ENCODE measurements around the gene SCO2.

Gene SCO2, protein sequence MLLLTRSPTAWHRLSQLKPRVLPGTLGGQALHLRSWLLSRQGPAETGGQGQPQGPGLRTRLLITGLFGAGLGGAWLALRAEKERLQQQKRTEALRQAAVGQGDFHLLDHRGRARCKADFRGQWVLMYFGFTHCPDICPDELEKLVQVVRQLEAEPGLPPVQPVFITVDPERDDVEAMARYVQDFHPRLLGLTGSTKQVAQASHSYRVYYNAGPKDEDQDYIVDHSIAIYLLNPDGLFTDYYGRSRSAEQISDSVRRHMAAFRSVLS

DNA sequence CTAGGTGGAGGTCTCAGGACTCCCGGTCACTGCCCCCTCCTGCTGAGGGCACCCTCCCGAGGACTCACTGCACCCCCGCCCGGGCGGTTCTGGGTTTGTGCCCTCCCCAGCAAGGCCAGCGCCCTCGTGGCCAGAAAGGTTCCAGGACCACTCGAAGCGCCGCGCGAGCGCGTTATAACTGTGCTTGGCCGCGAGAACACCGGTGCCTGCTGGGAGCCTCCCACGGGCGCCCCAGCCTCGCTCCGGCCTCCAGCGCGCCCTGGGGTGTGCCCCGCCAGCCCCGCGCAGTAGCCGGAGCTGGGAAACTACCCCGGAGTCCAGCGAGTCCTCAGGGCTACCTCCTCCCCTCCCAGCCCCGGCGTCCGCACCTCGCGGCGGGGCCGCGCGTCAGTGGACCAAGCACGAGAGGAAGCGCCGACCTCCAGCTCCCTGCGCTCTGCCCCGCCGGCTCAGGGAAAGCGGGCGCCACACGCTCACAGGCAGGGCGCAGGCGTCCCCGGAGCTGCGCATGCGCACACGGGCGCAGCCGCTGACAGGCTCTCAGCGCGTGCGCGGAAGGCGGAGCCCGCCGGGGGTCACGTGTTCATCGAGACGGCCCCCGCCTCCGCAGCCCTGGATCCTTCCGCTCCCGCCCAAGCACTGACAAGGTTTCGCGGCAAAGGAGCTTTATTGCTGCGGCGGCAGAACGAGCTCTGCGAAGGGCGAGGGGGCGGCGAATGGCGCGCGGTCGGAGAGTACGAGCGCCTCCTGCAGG, at the start of gene SCO2:
Gene SCO2 (minus strand): TSS at position 495 of the 754 bp plus-strand sequence. CDS start 1,187 bp downstream, outside the sequence.
- peak; percentile 98 for DNase-seq

DNA sequence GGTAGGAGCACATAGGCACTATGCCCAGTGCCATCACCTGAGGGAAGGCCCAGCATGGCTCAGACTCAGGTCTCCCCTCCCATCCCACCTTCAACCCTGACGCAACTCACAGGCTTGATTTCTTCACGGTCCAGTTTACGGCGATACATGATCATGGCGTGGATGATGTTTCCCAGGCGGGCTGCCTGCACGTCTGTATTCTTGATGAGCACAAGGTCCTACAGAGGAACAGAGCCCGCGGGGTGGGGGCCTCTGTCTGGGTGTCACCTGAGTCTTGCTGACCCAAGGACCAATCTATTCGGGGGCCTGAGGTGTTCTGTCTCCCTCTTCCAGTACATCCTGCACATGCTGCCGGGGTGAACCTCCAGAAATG, 49.0 kb upstream of the SCO2 start:
- no peak for DNase-seq

DNA sequence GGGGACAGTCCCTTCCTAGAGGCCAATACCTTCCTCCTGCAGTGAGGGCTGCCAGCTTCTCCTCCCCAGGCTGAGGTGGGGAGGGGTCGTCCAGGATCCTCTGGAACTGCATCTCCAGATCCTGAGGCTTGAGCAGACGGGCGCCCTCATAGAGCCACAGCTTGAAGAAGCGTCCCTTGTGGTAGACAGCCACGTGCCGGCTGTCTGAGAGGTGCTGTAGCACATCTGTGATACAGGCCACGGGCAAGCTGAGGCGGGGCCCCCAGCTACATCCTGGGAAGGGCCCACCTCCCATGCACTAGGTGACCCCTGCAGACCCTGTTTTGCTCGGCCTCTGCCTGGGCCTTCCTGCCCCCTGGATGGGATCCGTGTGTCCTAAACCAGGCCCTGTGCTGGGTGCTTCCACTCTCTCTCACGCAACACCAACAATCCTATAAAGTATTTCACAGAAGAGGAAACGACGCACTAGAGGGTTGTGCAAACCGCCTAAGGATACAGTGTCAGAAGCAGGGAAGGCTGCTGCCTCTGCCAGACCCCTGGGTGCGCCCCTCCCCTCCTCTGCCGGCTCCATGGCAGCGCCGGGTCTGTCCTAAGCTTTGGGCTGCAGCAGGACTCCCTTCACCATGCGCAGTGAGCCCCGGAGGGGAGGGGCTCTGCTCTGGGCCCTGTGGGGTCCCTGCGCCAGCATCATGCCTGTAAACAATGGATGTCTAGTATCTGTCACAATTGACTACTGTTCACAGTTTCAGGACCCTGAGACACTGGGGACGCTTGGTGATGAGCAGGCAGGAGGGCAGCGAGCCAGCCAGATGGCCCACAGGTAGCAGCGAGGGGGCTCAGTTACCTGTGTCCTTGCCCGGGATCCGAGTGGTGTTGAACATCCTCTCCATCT, 48.3 kb upstream of the SCO2 start:
- DNase-seq = no peak

DNA sequence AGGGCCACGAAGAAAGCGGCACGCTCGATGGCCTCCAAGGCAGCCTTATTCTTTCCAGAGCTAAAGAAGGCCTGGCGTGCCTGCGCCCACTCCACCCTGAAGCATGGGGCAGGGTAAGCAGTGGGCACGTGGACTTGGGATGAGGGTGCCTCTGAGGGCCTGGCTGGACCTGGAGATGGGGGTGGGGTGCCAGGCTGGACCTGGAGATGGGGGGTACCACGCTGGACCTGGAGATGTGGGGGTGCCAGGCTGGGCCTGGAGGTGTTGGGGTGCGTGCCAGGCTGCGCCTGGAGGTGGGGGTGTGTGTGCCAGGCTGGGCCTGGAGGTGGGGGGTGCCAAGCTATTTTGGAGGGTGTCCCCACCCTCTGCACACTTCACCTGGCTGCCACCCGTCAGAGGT, 47.6 kb upstream of the SCO2 start:
- peak; percentile 6 for DNase-seq

DNA sequence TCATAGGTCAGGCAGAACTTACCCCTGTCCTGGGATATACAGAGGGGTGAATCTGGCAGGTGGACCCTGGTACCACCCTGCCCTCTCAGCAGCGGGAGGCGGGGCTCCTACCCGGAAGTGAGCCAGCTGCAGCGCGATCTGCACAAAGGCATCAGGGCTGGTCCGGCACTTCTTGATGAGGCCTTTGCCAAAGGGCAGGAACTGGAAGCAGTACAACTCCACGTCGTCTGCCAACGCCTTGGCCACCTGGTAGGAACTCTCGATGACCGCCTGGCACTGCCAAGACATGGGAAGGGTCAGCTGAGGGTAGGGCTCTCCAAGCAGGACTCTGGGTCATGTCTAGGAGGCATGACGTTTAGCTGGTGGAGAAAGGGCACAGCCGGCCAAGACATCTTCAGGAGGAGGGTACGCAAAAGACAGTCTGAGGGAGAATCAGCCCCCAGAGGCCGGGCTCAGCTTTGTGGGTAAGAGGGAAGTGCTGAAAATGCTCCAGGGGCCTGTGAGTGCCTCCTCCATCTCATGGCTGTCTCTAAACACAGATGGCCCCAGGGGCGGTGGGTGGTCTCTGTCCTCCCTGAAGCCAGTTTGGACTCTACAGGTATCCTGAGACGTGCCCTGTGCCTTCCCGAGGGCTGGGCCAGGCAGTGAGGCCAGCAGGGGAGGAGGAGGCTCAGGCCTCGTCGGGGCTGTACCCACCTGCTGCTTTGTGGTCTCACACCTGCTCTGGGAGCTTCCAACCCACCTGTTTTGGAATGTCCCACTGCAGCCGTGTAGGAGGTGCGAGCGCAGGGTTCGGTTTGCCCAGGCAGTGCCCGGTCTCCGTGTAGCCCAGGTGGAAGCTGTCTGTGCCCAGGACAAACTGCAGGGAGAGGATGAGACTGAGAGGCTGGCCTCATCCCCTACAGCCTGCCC, 46.1 kb upstream of the SCO2 start:
- DNase-seq = peak; percentile 18

DNA sequence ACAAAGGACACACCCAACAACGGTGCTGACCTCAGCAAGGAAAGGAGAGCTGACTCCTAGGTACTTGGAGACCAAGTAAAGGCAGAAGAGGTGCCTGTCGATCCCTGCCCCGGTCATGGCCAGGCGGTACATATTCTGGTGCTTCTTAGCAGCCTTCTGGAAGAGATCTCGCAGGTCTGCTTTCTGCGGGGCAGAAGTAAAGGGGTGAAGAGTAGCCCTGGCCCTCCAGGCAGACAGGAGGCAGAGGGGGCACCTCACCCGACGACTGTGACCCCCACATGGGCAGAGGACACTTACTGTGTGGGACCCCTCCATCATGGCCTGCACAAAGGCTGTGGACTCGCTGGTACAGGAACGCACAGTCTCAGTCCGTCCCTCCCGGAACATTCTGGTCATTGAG, 45.5 kb upstream of the SCO2 start:
- peak; percentile 23 for DNase-seq

DNA sequence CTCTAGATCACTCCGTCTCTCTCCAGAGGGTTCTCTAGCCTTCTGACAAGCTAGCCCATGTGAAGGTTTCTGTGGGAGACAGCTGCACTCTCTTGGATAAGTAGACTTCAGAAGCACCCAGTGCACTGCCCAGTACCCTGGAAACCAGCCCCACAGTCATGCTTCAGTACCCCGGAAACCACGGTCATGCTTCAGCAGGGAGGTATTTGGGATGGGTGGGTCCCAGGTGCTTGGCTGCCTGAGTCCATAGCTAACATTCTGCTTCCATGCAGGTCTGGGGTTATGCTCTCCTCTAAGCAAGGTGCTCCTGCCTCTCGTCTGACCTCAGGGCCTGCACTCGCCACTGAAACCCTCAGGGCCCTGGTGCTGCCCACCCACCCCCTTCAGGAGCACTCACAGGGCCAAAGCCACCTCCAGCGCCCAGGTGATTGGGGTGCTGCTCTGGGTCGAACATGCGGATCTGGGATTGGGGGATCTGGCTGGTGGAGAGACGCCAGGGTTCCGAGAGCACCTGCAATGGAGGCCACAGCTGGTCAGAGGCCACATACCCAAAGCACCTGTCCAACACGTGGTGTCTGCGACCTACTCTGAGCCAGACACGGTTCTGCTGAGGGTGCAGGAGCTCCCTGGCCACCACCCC, 44.6 kb upstream of the SCO2 start:
- peak; percentile 26 for DNase-seq

DNA sequence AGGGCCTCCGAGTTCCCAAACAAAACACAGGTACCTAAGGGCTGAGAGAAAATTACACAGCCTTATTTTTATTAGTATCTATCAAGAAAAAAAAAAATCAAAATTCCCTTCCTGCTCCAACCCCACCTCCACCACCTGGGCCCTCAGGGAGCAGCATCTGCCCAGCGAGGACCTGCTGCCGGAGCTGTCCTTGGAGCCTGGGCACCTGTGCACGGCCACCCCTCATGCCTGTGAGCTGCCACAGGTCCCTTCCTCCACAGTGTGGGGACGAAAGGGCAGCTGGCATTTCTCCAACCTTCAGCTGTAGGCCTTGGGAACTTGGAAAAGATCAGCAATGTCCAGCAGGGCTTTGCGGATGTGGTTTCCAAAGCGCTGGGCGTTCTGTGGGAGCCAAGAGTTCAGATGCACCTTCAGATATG, 43.7 kb upstream of the SCO2 start:
- DNase-seq = peak; percentile 22

DNA sequence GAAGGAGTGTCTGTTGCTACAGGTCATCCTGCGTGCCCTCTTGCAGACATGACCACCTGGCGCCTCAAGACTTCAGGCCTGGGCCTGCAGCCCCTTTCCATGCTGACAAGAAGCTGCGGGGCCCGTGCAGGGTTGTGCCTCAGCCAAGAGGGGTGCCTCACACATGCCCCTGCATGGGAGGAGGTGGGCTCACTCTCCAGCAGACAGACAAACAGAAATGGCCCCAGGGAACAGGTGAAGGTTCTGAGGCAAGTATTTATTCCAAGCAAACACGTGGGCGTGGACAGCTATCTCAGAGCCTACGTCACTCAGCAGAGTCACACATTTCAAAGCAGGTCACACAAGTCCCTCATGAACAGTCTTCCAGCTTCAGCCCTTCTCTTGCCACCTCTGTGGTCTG, 43.2 kb upstream of the SCO2 start:
- no peak for DNase-seq

DNA sequence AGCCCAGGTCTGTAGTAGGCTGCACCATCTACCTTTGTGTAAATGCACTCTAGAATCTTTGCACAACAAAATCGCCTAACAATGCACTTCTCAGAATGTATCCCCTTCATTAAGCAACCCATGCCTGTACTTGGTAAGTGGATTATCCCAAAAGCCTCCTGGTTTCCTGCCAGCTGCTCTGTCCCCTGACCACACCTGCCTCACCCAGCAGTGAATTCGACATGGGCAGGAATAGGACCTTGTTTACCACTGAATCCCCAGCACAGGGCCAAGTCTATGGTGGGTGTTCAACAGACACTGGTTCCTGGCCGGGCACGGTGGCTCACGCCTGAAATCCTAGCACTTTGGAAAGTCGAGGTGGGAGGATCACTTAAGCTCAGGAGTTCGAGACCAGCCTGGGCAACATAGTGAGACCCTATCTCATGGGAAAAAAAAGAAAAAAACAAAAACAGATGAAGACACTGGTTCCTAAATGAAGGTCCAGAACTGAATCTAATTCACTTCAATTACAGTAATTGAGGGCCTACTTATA, 42.4 kb upstream of the SCO2 start:
- peak; percentile 25 for DNase-seq

DNA sequence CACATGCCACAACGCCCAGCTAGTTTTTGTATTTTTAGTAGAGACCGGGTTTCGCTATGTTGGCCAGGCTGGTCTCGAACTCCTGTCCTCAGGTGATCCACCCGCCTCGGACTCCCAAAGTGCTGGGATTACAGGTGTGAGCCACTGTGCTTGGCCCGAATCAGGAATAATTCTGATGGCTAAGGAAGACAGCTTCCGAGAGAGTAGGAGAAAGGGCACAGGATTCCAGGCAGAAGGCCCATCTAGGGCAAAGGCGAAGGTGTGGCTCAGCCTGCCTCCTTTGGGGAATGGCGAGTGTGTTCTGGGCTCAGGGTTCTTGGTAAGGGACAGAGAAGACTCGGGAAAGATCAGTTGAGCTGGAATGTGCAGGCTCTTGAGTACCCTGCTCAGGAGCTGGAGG, 38.9 kb upstream of the SCO2 start:
- DNase-seq = no peak

DNA sequence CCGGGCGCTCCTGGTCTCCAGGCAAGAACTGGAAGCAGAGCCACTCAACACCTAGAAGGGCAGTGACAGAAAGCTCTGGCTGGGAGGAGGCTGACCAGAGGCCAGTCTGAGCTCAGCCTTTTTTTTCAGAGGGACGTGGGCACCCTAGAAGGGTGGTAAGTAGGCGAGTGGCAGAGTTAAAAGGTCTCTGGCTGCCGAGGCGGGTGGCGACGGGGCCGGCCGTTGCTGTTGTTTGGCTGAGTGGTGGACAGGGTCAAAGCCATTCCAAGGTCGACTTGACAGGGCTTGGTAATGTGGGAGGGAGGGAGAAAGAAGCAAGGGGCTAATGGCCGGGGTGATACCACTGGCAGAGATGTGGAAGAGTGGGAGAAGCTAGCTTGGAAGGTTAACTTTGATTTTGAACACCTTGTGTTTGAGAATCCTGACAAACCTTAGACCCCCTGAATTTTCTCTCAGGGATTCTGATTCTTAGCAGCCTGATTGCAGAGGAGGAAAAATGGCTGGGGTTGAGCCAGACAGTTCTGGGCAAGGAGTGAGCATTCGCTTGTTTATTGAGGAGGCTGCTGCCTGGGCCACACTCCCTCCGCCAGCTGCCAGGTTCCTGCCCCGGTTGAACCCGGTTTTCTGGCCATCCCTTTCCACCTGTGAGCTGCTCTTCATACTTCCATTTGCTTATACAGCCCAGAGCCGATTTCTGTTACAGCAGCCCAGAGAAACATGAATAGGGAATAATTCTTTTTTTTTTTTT, 38.2 kb upstream of the SCO2 start:
- no peak for DNase-seq

DNA sequence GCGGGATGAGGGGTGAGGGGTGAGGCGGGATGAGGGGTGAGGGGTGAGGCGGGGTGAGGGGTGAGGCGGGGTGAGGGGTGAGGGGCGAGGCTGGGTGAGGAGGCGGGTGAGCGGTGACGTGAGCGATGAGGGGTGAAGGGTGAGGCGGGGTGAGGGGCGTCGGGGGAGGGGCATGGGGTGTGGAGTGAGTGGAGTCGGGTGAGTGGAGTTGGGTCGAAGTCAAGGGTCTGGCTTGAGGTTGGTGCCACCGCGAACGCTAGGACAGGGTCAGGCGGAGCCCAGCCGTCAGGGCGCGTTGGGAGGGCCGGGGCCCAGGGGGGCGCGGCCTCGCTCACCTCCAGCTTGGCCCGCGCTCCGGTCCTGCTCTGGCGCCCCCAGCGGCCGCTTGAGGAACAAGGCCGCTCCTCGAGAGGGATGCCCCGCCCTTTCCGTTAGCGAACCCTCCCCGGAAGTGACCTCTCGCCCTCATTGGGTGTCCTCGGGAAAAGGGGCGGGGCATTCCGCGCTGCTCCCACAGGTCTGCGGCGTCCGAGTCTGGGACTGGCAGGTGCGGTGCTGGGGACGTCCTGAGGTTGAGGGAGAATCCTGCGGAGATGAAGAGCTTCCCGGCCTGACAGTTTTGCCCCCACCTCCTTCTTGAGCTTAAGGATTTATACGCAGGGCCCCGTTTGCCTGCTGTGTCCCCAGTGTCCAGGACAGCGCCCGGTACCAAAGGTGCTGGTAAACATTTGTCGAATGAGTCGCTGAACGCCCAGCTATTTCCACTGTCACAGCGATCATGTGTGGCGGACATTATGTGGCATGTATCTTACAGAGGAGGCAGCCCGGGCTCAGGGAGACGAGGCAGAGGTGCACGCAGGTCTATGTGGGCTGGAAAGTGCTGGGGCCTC, 37.4 kb upstream of the SCO2 start, which contains the start of gene SYCE3:
Gene SYCE3 (minus strand): TSS at position 397 of the 890 bp plus-strand sequence. CDS start 6,514 bp downstream, outside the sequence.
- peak; percentile 99 for DNase-seq

DNA sequence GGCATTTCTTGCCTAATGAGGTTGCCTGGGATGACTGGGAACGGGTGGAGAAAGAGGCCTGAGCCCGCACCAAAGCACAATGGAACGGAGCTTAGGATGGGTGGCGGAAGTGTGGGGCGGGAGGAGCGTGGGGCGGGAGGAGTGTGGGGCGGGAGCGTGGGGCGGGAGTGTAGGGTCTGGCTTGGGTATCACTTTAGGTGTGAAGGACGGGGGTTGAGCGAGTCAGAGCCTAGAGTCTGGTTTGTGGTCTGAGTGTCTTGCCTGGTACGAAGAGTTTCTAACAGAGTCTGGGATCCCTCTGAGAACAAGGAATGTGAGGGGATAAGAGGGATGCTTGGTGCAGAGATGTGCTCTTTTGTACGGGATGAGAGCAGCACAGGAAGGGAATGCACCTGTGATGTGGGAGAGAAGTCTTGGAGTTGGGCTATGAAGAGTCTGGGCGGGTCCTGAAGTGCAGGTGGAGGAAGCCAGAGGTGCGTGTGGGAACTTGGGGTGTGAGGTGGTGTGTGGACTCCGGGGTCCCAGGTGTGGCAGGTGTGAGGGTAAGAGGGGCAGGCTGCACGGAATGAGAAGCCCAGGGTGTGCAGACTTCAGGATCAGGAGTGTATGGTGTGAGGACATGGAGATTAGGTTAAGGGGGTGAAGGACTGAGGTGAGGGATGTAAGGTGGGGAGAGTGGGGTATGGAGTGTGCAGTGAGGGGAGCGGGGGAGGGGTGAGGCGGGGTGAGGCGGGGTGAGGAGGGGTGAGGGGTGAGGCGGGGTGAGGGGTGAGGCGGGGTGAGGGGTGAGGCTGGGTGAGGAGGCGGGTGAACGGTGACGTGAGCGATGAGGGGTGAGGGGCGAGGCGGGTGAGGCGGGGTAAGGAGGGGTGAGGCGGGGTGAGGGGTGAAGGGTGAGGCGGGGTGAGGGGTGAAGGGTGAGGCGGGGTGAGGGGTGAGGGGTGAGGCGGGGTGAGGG, 36.3 kb upstream of the SCO2 start:
- no peak for DNase-seq

DNA sequence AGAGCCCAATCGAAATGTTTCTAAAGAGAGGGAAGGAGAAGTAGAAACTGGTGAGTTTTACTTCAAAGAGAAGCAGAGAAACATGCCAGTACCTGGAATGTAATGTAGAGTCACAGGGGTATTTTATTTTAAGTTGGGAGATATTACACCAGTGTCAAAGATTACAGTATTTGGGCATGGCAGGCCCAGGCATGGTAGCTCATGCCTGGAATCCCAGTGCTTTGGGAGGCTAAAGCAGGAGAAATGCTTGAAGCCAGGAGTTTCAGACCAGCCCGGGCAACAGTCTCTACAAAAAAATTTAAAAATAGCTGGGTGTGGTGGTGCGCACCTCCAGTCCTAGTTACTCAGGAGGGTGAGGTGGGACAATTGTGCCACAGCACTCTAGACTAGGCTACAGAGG, 34.6 kb upstream of the SCO2 start:
- DNase-seq = no peak

DNA sequence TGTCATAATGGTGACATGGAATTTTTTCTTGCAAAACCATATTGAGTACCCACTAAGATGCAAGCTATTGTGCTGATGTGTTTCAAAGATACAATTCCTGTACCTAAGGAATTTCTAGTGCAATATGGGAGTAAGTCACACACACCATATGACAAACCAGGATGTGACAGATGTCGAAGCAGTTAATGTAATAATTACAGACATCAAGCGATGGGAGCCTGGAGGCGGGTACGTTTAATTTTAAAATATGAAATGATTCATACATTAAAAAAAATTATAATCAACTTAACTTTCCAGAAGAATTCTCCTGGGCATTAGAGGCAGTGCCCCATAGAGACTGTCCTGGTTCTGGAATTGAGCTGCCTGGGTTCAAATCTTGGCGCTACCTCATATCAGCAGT, 31.3 kb upstream of the SCO2 start:
- DNase-seq = no peak

DNA sequence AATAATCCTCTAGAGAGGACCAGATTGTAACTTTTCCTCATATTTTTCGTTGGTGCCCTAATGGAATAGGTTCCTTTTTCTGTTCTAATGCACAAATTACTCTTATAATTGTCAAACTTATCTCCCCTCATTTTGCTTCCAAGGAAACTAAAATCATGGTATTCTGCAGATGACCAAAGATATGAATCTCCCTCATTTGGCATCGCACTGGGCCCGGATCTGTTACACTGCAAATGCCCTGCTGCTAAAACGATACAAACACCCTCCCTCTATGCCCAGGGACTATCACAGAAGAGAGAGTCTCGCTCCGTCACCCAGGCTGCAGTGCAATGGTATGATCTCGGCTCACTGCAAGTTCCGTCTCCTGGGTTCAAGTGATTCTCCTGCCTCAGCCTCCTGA, 27.9 kb upstream of the SCO2 start:
- DNase-seq = no peak

DNA sequence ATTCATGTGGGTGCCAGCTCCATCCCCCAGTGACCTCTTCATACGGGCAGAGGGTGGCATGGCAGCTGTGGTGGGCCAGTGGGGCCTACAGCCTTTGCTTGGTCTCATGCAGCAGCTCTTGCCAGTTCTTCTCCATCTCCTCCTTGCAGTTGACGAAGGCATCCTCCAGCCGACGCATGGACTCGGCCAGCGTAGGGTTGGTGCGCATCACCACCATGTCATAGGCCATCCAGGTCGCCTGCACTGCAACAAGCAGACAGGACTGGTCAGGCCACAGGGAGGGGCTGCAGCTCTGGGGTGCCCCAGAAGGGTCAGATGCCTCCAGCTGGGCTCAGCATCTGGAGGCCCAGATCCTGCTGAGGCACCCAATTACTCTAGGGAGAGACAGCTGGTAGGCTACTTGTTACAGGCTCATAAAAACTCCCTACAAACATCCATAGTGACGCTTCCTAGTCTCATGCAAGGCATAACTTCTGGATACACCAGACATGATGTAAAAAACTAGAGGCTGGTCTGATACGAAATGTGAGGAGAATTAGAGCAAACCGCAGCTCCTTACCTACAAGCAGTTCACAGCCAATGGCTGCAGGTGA, 25.9 kb upstream of the SCO2 start:
- DNase-seq = no peak
